NCI-H2196 (cell line): ENCODE data around the gene PCDH15.

Experiments
- DNase-seq: peaks from one replicate; lab custom pipeline; 2025; ENCODE audit not compliant: unreplicated experiment; lab: John Stamatoyannopoulos, UW

PCDH15 gene

GRCh38 chr10:54708591-54708990, 92.4 kb downstream of the PCDH15 start:
- DNase-seq = no peak

GRCh38 chr10:54708021-54708420, 93.0 kb downstream of the PCDH15 start:
- no peak for DNase-seq

GRCh38 chr10:54702583-54703485, 98.2 kb downstream of the PCDH15 start:
- no peak for DNase-seq

- DNase-seq = no peak
These were observed 109.7 kb downstream of the PCDH15 start for GRCh38 chr10:54691331-54691730.

- no peak for DNase-seq
These were observed 118.5 kb downstream of the PCDH15 start for GRCh38 chr10:54682554-54682953.

- DNase-seq = no peak
These were observed 119.9 kb downstream of the PCDH15 start for GRCh38 chr10:54681136-54681535.

GRCh38 chr10:54667136-54667535, 133.9 kb downstream of the PCDH15 start:
- DNase-seq = no peak

- DNase-seq = no peak
These were observed 134.8 kb downstream of the PCDH15 start for GRCh38 chr10:54666192-54666591.

- DNase-seq = no peak
These were observed 135.9 kb downstream of the PCDH15 start for GRCh38 chr10:54665095-54665494.

- no peak for DNase-seq
These were observed 140.6 kb downstream of the PCDH15 start for GRCh38 chr10:54660397-54660796.

- DNase-seq = no peak
These were observed 144.4 kb downstream of the PCDH15 start for GRCh38 chr10:54656643-54657042.

GRCh38 chr10:54653518-54653917, 147.5 kb downstream of the PCDH15 start:
- DNase-seq = no peak

GRCh38 chr10:54650547-54650946, 150.5 kb downstream of the PCDH15 start:
- no peak for DNase-seq

- no peak for DNase-seq
These were observed 179.0 kb downstream of the PCDH15 start for GRCh38 chr10:54622017-54622416.

- DNase-seq = no peak
These were observed 180.7 kb downstream of the PCDH15 start for GRCh38 chr10:54620352-54620751.

GRCh38 chr10:54614072-54614471, 187.0 kb downstream of the PCDH15 start:
- no peak for DNase-seq

GRCh38 chr10:54613162-54613561, 187.9 kb downstream of the PCDH15 start:
- no peak for DNase-seq

GRCh38 chr10:54609423-54609822, 191.6 kb downstream of the PCDH15 start:
- DNase-seq = no peak

- no peak for DNase-seq
These were observed 193.0 kb downstream of the PCDH15 start for GRCh38 chr10:54607983-54608382.

GRCh38 chr10:54594289-54594688, 206.7 kb downstream of the PCDH15 start:
- no peak for DNase-seq

GRCh38 chr10:54587971-54588370, 213.1 kb downstream of the PCDH15 start:
- no peak for DNase-seq

- no peak for DNase-seq
These were observed 215.5 kb downstream of the PCDH15 start for GRCh38 chr10:54585572-54585971.

GRCh38 chr10:54577682-54578081, 223.3 kb downstream of the PCDH15 start:
- no peak for DNase-seq
